Breast epithelium (tissue), 3 donors: ENCODE data around the gene AFF3.

Source experiments
- POLR2AphosphoS5 ChIP-seq, 3 donors: sonication (generic); formaldehyde crosslinking; IDR thresholded peaks; one replicate each; pipeline ENCODE4 v1.6.1; 2017; ENCODE audit warnings: antibody characterized with exemption in 3 of 3
- TF ChIP-seq, protein P1 (sequence below), 3 donors: fragments of 450-650 bp; IDR thresholded peaks; one replicate each; pipeline ENCODE4 v1.5.1; 2016 to 2017; ENCODE audit warnings: antibody characterized with exemption in 3 of 3, mild to moderate bottlenecking in 3 of 3, moderate library complexity in 3 of 3

DNA sequence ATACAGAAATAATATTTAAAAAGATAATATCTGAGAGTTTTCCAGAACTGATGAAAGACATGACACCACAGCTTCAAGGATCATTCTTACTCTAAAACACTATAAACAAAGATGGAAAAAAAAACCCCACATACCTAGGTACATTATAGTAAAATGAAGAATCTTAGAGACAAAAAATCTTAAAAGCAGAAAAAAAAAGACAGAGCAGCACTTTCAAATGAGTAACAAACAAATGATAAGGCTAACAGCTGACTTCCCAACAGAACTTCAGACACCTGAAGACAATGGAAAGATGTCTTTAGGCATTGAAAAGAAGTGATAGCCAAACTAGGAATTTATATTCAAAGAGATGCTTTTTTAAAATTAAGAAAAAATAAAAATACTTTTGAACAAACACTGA, 21.2 kb upstream of the AFF3 start:
- TF ChIP-seq, protein P1, sequence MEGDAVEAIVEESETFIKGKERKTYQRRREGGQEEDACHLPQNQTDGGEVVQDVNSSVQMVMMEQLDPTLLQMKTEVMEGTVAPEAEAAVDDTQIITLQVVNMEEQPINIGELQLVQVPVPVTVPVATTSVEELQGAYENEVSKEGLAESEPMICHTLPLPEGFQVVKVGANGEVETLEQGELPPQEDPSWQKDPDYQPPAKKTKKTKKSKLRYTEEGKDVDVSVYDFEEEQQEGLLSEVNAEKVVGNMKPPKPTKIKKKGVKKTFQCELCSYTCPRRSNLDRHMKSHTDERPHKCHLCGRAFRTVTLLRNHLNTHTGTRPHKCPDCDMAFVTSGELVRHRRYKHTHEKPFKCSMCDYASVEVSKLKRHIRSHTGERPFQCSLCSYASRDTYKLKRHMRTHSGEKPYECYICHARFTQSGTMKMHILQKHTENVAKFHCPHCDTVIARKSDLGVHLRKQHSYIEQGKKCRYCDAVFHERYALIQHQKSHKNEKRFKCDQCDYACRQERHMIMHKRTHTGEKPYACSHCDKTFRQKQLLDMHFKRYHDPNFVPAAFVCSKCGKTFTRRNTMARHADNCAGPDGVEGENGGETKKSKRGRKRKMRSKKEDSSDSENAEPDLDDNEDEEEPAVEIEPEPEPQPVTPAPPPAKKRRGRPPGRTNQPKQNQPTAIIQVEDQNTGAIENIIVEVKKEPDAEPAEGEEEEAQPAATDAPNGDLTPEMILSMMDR (IDR thresholded peaks at IDR 0.05) = no peak
- TF ChIP-seq POLR2AphosphoS5 (IDR thresholded peaks at IDR 0.05) = no peak
